ENCODE data around the gene MAPKBP1. TPM values are rescaled to one million over a fixed set of nuclear protein-coding genes. Genes with fewer than 3 reads are reported as not detected.

Gene MAPKBP1
- total and polyA plus RNA-seq, 2 of the 4 experiments (the other 2 are of a cell fraction), result 12.5 to 15.3 TPM

GRCh38 chr15:41799488-41799805 is 25.2 kb downstream of the MAPKBP1 start:
- H4K20me1 ChIP-seq (ENCODE audit: insufficient read depth, low read length), result no peaks in the 10 kb centered on the region
- H2BK15ac ChIP-seq (ENCODE audit: low read depth, low read length), result 0 out of 3 replicates have a peak overlapping the region, but pooled peaks have one; percentile 56
- no peaks in the 10 kb centered on the region for H3K27me3 ChIP-seq (ENCODE audit: control insufficient read depth, insufficient read depth, low read length)
- DNase-seq, result no peak
- no peak for ATAC-seq (ENCODE audit: low read depth)
- intact Hi-C loops (cut with micrococcal nuclease) (no loop called here), in situ Hi-C loops (cut with MboI; ENCODE audit: low sequenced_read_pairs) (no loop called here), dilution Hi-C loops (cut with HindIII; ENCODE audit: low sequenced_read_pairs, unreplicated experiment) (no loop called here)
- no peak overlapping the region for H4K5ac ChIP-seq (ENCODE audit: low read depth, low read length)
- H2AK9ac ChIP-seq (replicated peaks; ENCODE audit: low read depth, low read length, poor library complexity), result peak overlapping the region; percentile 4
- no peak overlapping the region for H3K56ac ChIP-seq (ENCODE audit: extremely low read depth, insufficient read depth, low read length)
- no peak overlapping the region for H3K18ac ChIP-seq (ENCODE audit: low read depth, low read length)
- H3K9me1 ChIP-seq (ENCODE audit: insufficient read depth, low read length), result peaks cover 31% of the 10 kb centered on the region
- TF ChIP-seq CEBPB (IDR thresholded peaks at IDR 0.05; ENCODE audit: low read depth, low read length), result no peak
- no peak for TF ChIP-seq CHD1 (IDR thresholded peaks at IDR 0.05; ENCODE audit: low read depth, low read length)
- no peak for TF ChIP-seq RAD21 (IDR thresholded peaks at IDR 0.05; ENCODE audit: low read length)
- no peak for TF ChIP-seq SMC3 (IDR thresholded peaks at IDR 0.05; ENCODE audit: low read depth, low read length)
- no peak for TF ChIP-seq NFE2L2 (IDR thresholded peaks at IDR 0.05; ENCODE audit: low read depth, low read length)
- no peak for TF ChIP-seq FOS (IDR thresholded peaks at IDR 0.05; ENCODE audit: low read depth, low read length)
- no peak for TF ChIP-seq RFX5 (IDR thresholded peaks at IDR 0.05; ENCODE audit: low read depth, low read length)
- TF ChIP-seq BHLHE40 (IDR thresholded peaks at IDR 0.05; ENCODE audit: low read depth, low read length), result no peak
- TF ChIP-seq, protein P1, sequence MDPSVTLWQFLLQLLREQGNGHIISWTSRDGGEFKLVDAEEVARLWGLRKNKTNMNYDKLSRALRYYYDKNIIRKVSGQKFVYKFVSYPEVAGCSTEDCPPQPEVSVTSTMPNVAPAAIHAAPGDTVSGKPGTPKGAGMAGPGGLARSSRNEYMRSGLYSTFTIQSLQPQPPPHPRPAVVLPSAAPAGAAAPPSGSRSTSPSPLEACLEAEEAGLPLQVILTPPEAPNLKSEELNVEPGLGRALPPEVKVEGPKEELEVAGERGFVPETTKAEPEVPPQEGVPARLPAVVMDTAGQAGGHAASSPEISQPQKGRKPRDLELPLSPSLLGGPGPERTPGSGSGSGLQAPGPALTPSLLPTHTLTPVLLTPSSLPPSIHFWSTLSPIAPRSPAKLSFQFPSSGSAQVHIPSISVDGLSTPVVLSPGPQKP (IDR thresholded peaks at IDR 0.05; ENCODE audit: borderline replicate concordance, low read depth, low read length), result no peak
- TF ChIP-seq USF2 (IDR thresholded peaks at IDR 0.05; ENCODE audit: low read depth, low read length), result no peak
- no peak for TF ChIP-seq CTCF (conservative IDR thresholded peaks at IDR 0.05; ENCODE audit: low read depth, low read length)
- no peak for TF ChIP-seq MXI1 (IDR thresholded peaks at IDR 0.05; ENCODE audit: borderline replicate concordance, low read depth, low read length)
- no peak for TF ChIP-seq MAZ (IDR thresholded peaks at IDR 0.05; ENCODE audit: borderline replicate concordance, low read depth, low read length)
- TF ChIP-seq MAFK (IDR thresholded peaks at IDR 0.05; ENCODE audit: low read depth, low read length), result no peak
- TF ChIP-seq RCOR1 (IDR thresholded peaks at IDR 0.05; ENCODE audit: insufficient replicate concordance, low read length), result no peak
- TF ChIP-seq POLR2A (IDR thresholded peaks at IDR 0.05; ENCODE audit: low read depth, low read length), result no peak
- BruUV-seq (replicated peaks), result no TSS peak
- H3K36me3 ChIP-seq (ENCODE audit: control insufficient read depth, insufficient read depth, low read length), result peaks cover 10% of the 10 kb centered on the region
- no peaks in the 10 kb centered on the region for H3K9me3 ChIP-seq (ENCODE audit: control insufficient read depth, insufficient read depth, low read length)
- H4K8ac ChIP-seq (ENCODE audit: low read depth in 2 of 2, low read length in 2 of 2), result no peak overlapping the region
- peak overlapping the region; percentile 61; the same call in 1 of the 2 replicates for H2AK5ac ChIP-seq (ENCODE audit: low read depth, low read length)
- peaks cover 34 to 79% of the 10 kb centered on the region in 2 experiments for H3K79me1 ChIP-seq (ENCODE audit: low read depth in 1 of 2, low read length in 2 of 2)
- no peak overlapping the region for H3K27ac ChIP-seq (ENCODE audit: insufficient read depth, low read length)
- peaks cover 16% of the 10 kb centered on the region for H3K4me1 ChIP-seq (ENCODE audit: control insufficient read depth, insufficient read depth, low read length)
- no peak overlapping the region for H2BK5ac ChIP-seq (ENCODE audit: low read depth, low read length, poor library complexity, severe bottlenecking)
- no peak overlapping the region for H2BK120ac ChIP-seq (ENCODE audit: low read depth, low read length)
- no peak overlapping the region for H3K4me3 ChIP-seq (ENCODE audit: insufficient read depth, low read depth, low read length)
- peak overlapping the region; percentile 60; the same call in 1 of the 2 replicates for H3K23ac ChIP-seq (ENCODE audit: low read depth, low read length)
- ChIA-PET POLR2A (ENCODE audit: unreplicated experiment) (no interaction called here), CTCF (no interaction called here)
- 0 out of 2 replicates have a peak overlapping the region, but pooled peaks have one; percentile 1 for H4K91ac ChIP-seq (ENCODE audit: insufficient read depth, low read depth, low read length)
- no peak overlapping the region for H2BK20ac ChIP-seq (ENCODE audit: low read depth, low read length)
- H3K4ac ChIP-seq (ENCODE audit: low read depth, low read length), result peak overlapping the region; percentile 2; the same call in 1 of the 2 replicates
- no peak overlapping the region for H2AFZ ChIP-seq (replicated peaks; ENCODE audit: low read length, poor library complexity)
- H3K14ac ChIP-seq (replicated peaks; ENCODE audit: low read depth, low read length), result peak overlapping the region; percentile 25; the same call in 1 of the 2 replicates
- WGBS, 2 experiments (ENCODE audit: extremely low coverage in 2 of 2, insufficient read length in 1 of 2), result 88% methylated on average over 4 of the region's 5 CpGs; no CpG with 5 or more reads in 1 of the 2 experiments
- H3K4me2 ChIP-seq (ENCODE audit: low read depth, low read length), result no peak overlapping the region
- no peak overlapping the region for H3K9ac ChIP-seq (ENCODE audit: low read depth, low read length)
